ENCODE results near the gene ADAMTS17.

ADAMTS17 gene

GRCh38 chr15:100256101-100256969 is 85.4 kb downstream of the ADAMTS17 start:
- ATAC-seq = peak; percentile 8
- Mint-ChIP-seq H3K27me3 (no peaks in the 10 kb centered on the region), H3K27ac (no peak overlapping the region), H3K9me3 (peaks cover 4% of the 10 kb centered on the region), H3K4me3 (no peak overlapping the region), H3K36me3 (no peaks in the 10 kb centered on the region), H3K4me1 (no peaks in the 10 kb centered on the region)

GRCh38 chr15:100255644-100256043 is 86.1 kb downstream of the ADAMTS17 start:
- H3K27ac Mint-ChIP-seq = no peak overlapping the region

GRCh38 chr15:100254691-100255090 is 87.1 kb downstream of the ADAMTS17 start:
- H3K27me3 Mint-ChIP-seq = no peaks in the 10 kb centered on the region
- no peak for ATAC-seq

More at GRCh38 chr15:100255644-100256043, 86.1 kb downstream of the ADAMTS17 start:
- no peak for ATAC-seq
- Mint-ChIP-seq H3K4me1 (no peaks in the 10 kb centered on the region), H3K36me3 (no peaks in the 10 kb centered on the region), H3K9me3 (peaks cover 4% of the 10 kb centered on the region), H3K4me3 (no peak overlapping the region), H3K27me3 (no peaks in the 10 kb centered on the region)

GRCh38 chr15:100254285-100254684 is 87.5 kb downstream of the ADAMTS17 start:
- Mint-ChIP-seq H3K27ac (no peak overlapping the region), H3K9me3 (peaks cover 4% of the 10 kb centered on the region), H3K4me1 (no peaks in the 10 kb centered on the region), H3K4me3 (no peak overlapping the region), H3K27me3 (no peaks in the 10 kb centered on the region), H3K36me3 (no peaks in the 10 kb centered on the region)
- no peak for ATAC-seq

More at GRCh38 chr15:100254691-100255090, 87.1 kb downstream of the ADAMTS17 start:
- no peak overlapping the region for H3K4me3 Mint-ChIP-seq
- peaks cover 4% of the 10 kb centered on the region for H3K9me3 Mint-ChIP-seq
- no peak overlapping the region for H3K27ac Mint-ChIP-seq
- H3K36me3 Mint-ChIP-seq = no peaks in the 10 kb centered on the region
- no peaks in the 10 kb centered on the region for H3K4me1 Mint-ChIP-seq

GRCh38 chr15:100253640-100254039 is 88.1 kb downstream of the ADAMTS17 start:
- Mint-ChIP-seq H3K27me3 (no peaks in the 10 kb centered on the region), H3K4me3 (no peak overlapping the region), H3K9me3 (peaks cover 4% of the 10 kb centered on the region), H3K36me3 (no peaks in the 10 kb centered on the region), H3K4me1 (no peaks in the 10 kb centered on the region), H3K27ac (no peak overlapping the region)
- ATAC-seq = no peak

GRCh38 chr15:100252779-100253417 is 88.9 kb downstream of the ADAMTS17 start:
- no peaks in the 10 kb centered on the region for H3K4me1 Mint-ChIP-seq

GRCh38 chr15:100252359-100252758 is 89.4 kb downstream of the ADAMTS17 start:
- H3K36me3 Mint-ChIP-seq = no peaks in the 10 kb centered on the region
- no peaks in the 10 kb centered on the region for H3K4me1 Mint-ChIP-seq
- ATAC-seq = no peak
- no peak overlapping the region for H3K4me3 Mint-ChIP-seq
- no peaks in the 10 kb centered on the region for H3K27me3 Mint-ChIP-seq
- no peaks in the 10 kb centered on the region for H3K9me3 Mint-ChIP-seq
- no peak overlapping the region for H3K27ac Mint-ChIP-seq

More at GRCh38 chr15:100252779-100253417, 88.9 kb downstream of the ADAMTS17 start:
- H3K27ac Mint-ChIP-seq = no peak overlapping the region
- ATAC-seq = no peak
- no peaks in the 10 kb centered on the region for H3K36me3 Mint-ChIP-seq
- H3K9me3 Mint-ChIP-seq = peaks cover 3% of the 10 kb centered on the region
- no peak overlapping the region for H3K4me3 Mint-ChIP-seq
- no peaks in the 10 kb centered on the region for H3K27me3 Mint-ChIP-seq

GRCh38 chr15:100250176-100250800 is 91.5 kb downstream of the ADAMTS17 start:
- Mint-ChIP-seq H3K36me3 (no peaks in the 10 kb centered on the region), H3K9me3 (no peaks in the 10 kb centered on the region), H3K4me3 (no peak overlapping the region), H3K4me1 (no peaks in the 10 kb centered on the region), H3K27me3 (no peaks in the 10 kb centered on the region), H3K27ac (no peak overlapping the region)
- no peak for ATAC-seq

GRCh38 chr15:100249096-100249815 is 92.5 kb downstream of the ADAMTS17 start:
- Mint-ChIP-seq H3K9me3 (no peaks in the 10 kb centered on the region), H3K27me3 (no peaks in the 10 kb centered on the region), H3K4me1 (no peaks in the 10 kb centered on the region), H3K4me3 (no peak overlapping the region), H3K27ac (no peak overlapping the region), H3K36me3 (no peaks in the 10 kb centered on the region)
- ATAC-seq = no peak

- H3K4me3 Mint-ChIP-seq = no peak overlapping the region
- ATAC-seq = no peak
Observed at GRCh38 chr15:100248236-100248635, 93.5 kb downstream of the ADAMTS17 start.

GRCh38 chr15:100247228-100248225 is 94.2 kb downstream of the ADAMTS17 start:
- Mint-ChIP-seq H3K27me3 (no peaks in the 10 kb centered on the region), H3K9me3 (peaks cover 4% of the 10 kb centered on the region), H3K27ac (no peak overlapping the region), H3K4me1 (no peaks in the 10 kb centered on the region), H3K36me3 (no peaks in the 10 kb centered on the region), H3K4me3 (no peak overlapping the region)
- ATAC-seq = no peak

More at GRCh38 chr15:100248236-100248635, 93.5 kb downstream of the ADAMTS17 start:
- Mint-ChIP-seq H3K27me3 (no peaks in the 10 kb centered on the region), H3K9me3 (peaks cover 3% of the 10 kb centered on the region), H3K36me3 (no peaks in the 10 kb centered on the region), H3K4me1 (no peaks in the 10 kb centered on the region), H3K27ac (no peak overlapping the region)

- H3K4me1 Mint-ChIP-seq = no peaks in the 10 kb centered on the region
- H3K27me3 Mint-ChIP-seq = no peaks in the 10 kb centered on the region
- no peak overlapping the region for H3K4me3 Mint-ChIP-seq
- peaks cover 9% of the 10 kb centered on the region for H3K9me3 Mint-ChIP-seq
- H3K36me3 Mint-ChIP-seq = no peaks in the 10 kb centered on the region
- ATAC-seq = no peak
- no peak overlapping the region for H3K27ac Mint-ChIP-seq
Observed at GRCh38 chr15:100245855-100246254, 95.9 kb downstream of the ADAMTS17 start.

- Mint-ChIP-seq H3K27ac (no peak overlapping the region), H3K4me3 (no peak overlapping the region), H3K9me3 (peaks cover 9% of the 10 kb centered on the region), H3K27me3 (no peaks in the 10 kb centered on the region), H3K4me1 (no peaks in the 10 kb centered on the region), H3K36me3 (no peaks in the 10 kb centered on the region)
- ATAC-seq = no peak
Observed at GRCh38 chr15:100245487-100245820, 96.3 kb downstream of the ADAMTS17 start.

GRCh38 chr15:100244796-100245486 is 96.8 kb downstream of the ADAMTS17 start:
- ATAC-seq = no peak
- peaks cover 9% of the 10 kb centered on the region for H3K9me3 Mint-ChIP-seq
- H3K4me1 Mint-ChIP-seq = no peaks in the 10 kb centered on the region
- H3K27me3 Mint-ChIP-seq = no peaks in the 10 kb centered on the region
- no peak overlapping the region for H3K4me3 Mint-ChIP-seq
- no peaks in the 10 kb centered on the region for H3K36me3 Mint-ChIP-seq
- H3K27ac Mint-ChIP-seq = no peak overlapping the region
